ENCODE measurements around the gene PPARG.

DNA sequence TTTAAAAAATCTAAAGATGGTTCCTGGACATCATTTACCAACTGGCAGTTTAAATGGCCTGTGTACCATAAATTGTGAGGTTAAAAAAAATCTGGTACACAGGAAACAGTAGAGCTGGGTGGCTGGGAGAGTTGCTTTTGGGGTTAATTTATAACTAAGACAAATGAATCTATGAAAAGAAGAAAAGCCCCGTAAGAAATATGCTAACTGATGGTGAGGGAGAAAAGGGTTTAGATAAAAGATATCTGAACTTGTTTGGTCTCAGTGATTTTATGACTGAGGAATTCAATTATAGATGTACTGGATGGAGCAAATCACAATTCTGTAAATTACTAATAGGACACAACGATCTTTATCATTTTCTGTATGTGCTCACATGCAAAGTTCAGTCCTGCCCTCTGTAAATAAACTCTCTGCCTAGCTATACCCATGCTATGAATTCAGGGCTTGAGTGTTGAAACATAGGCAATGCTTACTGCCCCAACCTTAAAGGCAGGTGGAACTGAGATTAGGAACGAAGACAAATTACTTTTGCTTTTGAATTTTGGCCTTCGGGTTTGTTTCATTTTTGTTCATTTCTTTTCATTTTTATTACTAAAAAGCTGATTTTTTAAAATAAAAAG is 28.0 kb downstream of the PPARG start:
- TF ChIP-seq, protein P1, sequence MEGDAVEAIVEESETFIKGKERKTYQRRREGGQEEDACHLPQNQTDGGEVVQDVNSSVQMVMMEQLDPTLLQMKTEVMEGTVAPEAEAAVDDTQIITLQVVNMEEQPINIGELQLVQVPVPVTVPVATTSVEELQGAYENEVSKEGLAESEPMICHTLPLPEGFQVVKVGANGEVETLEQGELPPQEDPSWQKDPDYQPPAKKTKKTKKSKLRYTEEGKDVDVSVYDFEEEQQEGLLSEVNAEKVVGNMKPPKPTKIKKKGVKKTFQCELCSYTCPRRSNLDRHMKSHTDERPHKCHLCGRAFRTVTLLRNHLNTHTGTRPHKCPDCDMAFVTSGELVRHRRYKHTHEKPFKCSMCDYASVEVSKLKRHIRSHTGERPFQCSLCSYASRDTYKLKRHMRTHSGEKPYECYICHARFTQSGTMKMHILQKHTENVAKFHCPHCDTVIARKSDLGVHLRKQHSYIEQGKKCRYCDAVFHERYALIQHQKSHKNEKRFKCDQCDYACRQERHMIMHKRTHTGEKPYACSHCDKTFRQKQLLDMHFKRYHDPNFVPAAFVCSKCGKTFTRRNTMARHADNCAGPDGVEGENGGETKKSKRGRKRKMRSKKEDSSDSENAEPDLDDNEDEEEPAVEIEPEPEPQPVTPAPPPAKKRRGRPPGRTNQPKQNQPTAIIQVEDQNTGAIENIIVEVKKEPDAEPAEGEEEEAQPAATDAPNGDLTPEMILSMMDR (IDR thresholded peaks at IDR 0.05): no peak
- no peak for TF ChIP-seq EP300 (IDR thresholded peaks at IDR 0.05)
- TF ChIP-seq POLR2A (IDR thresholded peaks at IDR 0.05): no peak
